ENCODE measurements around the gene LRP1. TPM values are rescaled to one million over a fixed set of nuclear protein-coding genes. Genes with fewer than 3 reads are reported as not detected.

Gene LRP1
- total and polyA plus RNA-seq, 2 of the 4 experiments (the other 2 are of a cell fraction): 73.1 to 142 TPM

DNA sequence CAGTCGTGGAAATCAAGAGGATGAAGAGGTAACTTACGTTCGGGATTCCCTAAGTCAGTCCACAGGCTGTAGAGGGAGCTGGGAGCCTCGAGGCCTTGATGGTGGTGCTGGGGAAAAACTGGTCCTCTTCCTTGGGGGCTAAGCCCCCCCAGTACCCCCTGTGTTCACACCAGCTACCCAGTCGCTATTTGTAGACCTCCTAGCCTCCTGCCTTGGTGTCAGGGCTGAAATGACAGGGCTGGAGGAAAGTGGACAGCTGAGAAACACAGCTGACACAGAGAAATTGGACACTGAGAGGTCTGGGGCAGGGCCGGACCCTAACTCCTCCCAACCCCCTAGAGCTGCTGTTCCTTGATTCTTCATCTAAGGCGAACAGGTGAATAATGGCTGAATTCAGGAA lies 122.7 kb downstream of the LRP1 start, which contains the start of gene STAC3:
TSS of gene STAC3 (minus strand) at position 232 of the 400 bp plus-strand sequence. CDS start 1,551 bp downstream, outside the sequence.
- CTCF ChIA-PET: interaction anchor here (1.0 kb wide), 1 partner anchor 24 kb away, joined by 3 read pairs; no protein-coding TSS in a partner anchor
- H3K56ac ChIP-seq (ENCODE audit: extremely low read depth, insufficient read depth, low read length): no peak within 1 kb of the TSS
- H3K4me2 ChIP-seq (ENCODE audit: low read depth, low read length): no peak within 1 kb of the TSS
- no peak within 1 kb of the TSS for H3K27ac ChIP-seq (ENCODE audit: insufficient read depth, low read length)
- no peak for TF ChIP-seq NFE2L2 (IDR thresholded peaks at IDR 0.05; ENCODE audit: low read depth, low read length)
- no peak for TF ChIP-seq MXI1 (IDR thresholded peaks at IDR 0.05; ENCODE audit: borderline replicate concordance, low read depth, low read length)
- TF ChIP-seq RFX5 (IDR thresholded peaks at IDR 0.05; ENCODE audit: low read depth, low read length): no peak
- TF ChIP-seq MAZ (IDR thresholded peaks at IDR 0.05; ENCODE audit: borderline replicate concordance, low read depth, low read length): no peak
- TF ChIP-seq, protein P1, sequence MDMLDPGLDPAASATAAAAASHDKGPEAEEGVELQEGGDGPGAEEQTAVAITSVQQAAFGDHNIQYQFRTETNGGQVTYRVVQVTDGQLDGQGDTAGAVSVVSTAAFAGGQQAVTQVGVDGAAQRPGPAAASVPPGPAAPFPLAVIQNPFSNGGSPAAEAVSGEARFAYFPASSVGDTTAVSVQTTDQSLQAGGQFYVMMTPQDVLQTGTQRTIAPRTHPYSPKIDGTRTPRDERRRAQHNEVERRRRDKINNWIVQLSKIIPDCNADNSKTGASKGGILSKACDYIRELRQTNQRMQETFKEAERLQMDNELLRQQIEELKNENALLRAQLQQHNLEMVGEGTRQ (IDR thresholded peaks at IDR 0.05; ENCODE audit: low read depth, low read length): no peak
- no peak for TF ChIP-seq MAFK (IDR thresholded peaks at IDR 0.05; ENCODE audit: low read depth, low read length)
- TF ChIP-seq RCOR1 (IDR thresholded peaks at IDR 0.05; ENCODE audit: insufficient replicate concordance, low read length): no peak
- TF ChIP-seq SMC3 (IDR thresholded peaks at IDR 0.05; ENCODE audit: low read depth, low read length): no peak
- H2AK5ac ChIP-seq (ENCODE audit: low read depth, low read length): no peak within 1 kb of the TSS
- BruUV-seq (replicated peaks): no TSS peak
- H3K79me1 ChIP-seq (ENCODE audit: low read depth in 1 of 2, low read length in 2 of 2): peaks cover 0 to 4% of the 10 kb centered on the region in 2 experiments; a peak in 1 of 4 replicates
- intact Hi-C loops (cut with micrococcal nuclease) (no loop called here), dilution Hi-C loops (cut with HindIII; ENCODE audit: low sequenced_read_pairs, unreplicated experiment) (no loop called here), in situ Hi-C loops (cut with MboI; ENCODE audit: low sequenced_read_pairs) (no loop called here)
- peaks cover 4% of the 10 kb centered on the region; the same call in 1 of the 2 replicates for H3K4me1 ChIP-seq (ENCODE audit: control insufficient read depth, insufficient read depth, low read length)
- no peaks in the 10 kb centered on the region for H3K27me3 ChIP-seq (ENCODE audit: control insufficient read depth, insufficient read depth, low read length)
- no peak within 1 kb of the TSS for H3K23ac ChIP-seq (ENCODE audit: low read depth, low read length)
- H3K36me3 ChIP-seq (ENCODE audit: control insufficient read depth, insufficient read depth, low read length): peaks cover 10% of the 10 kb centered on the region
- peaks cover 8% of the 10 kb centered on the region for H3K9me1 ChIP-seq (ENCODE audit: insufficient read depth, low read length)
- H2AFZ ChIP-seq (replicated peaks; ENCODE audit: low read length, poor library complexity): no peak within 1 kb of the TSS
- no peak within 1 kb of the TSS for H2AK9ac ChIP-seq (replicated peaks; ENCODE audit: low read depth, low read length, poor library complexity)
- H2BK20ac ChIP-seq (ENCODE audit: low read depth, low read length): no peak within 1 kb of the TSS
- H3K14ac ChIP-seq (replicated peaks; ENCODE audit: low read depth, low read length): peak within 1 kb of the TSS; percentile 41; the same call in 1 of the 2 replicates
- peak within 1 kb of the TSS in 1 of 2 experiments; percentile 25; a peak in 1 of 4 replicates for H4K8ac ChIP-seq (ENCODE audit: low read depth in 2 of 2, low read length in 2 of 2)
- no peaks in the 10 kb centered on the region for H3K9me3 ChIP-seq (ENCODE audit: control insufficient read depth, insufficient read depth, low read length)
- 57% methylated on average over 3 of the region's 7 CpGs; no CpG with 5 or more reads in 1 of the 2 experiments for WGBS, 2 experiments (ENCODE audit: extremely low coverage in 2 of 2, insufficient read length in 1 of 2)
- H3K4me3 ChIP-seq (ENCODE audit: insufficient read depth, low read depth, low read length): no peak within 1 kb of the TSS
- H4K20me1 ChIP-seq (ENCODE audit: insufficient read depth, low read length): peaks cover 5% of the 10 kb centered on the region; the same call in 1 of the 2 replicates
- no peak within 1 kb of the TSS for H3K9ac ChIP-seq (ENCODE audit: low read depth, low read length)
- H2BK15ac ChIP-seq (ENCODE audit: low read depth, low read length): no peak within 1 kb of the TSS
- ATAC-seq (ENCODE audit: low read depth) (no peak), DNase-seq (no peak)
- H3K18ac ChIP-seq (ENCODE audit: low read depth, low read length): no peak within 1 kb of the TSS
- H4K91ac ChIP-seq (ENCODE audit: insufficient read depth, low read depth, low read length): no peak within 1 kb of the TSS
- no peak within 1 kb of the TSS for H2BK120ac ChIP-seq (ENCODE audit: low read depth, low read length)
- no peak within 1 kb of the TSS for H4K5ac ChIP-seq (ENCODE audit: low read depth, low read length)
- H2BK5ac ChIP-seq (ENCODE audit: low read depth, low read length, poor library complexity, severe bottlenecking): no peak within 1 kb of the TSS
- no peak within 1 kb of the TSS for H3K4ac ChIP-seq (ENCODE audit: low read depth, low read length)
- POLR2A ChIA-PET (ENCODE audit: unreplicated experiment): no interaction called here

Data from IMR-90 (cell line).